IMR-90 (cell line): ENCODE data around the gene BTAF1. TPM values are rescaled to one million over a fixed set of nuclear protein-coding genes. Genes with fewer than 3 reads are reported as not detected.

Experiments used
- ATAC-seq: fragments of 200-7000 bp; cut with Tn5 transposase; 2 replicates; pipeline ENCODE4 v1.9.1; 2020; ENCODE audit warnings: low read depth, mild to moderate bottlenecking, moderate library complexity
- BruUV-seq: library from RNA; stranded (reverse); fragments of 400-500 nt; replicated peaks from 2 replicates; lab custom pipeline; 2021; lab: Mats Ljungman, UMichigan
- CTCF ChIA-PET: fragments of 300-600 bp; formaldehyde crosslinking; extraction: SDS; loops from one replicate; lab custom pipeline; 2021; ENCODE audit warnings: antibody characterized with exemption; lab: Yijun Ruan, JAX
- POLR2A ChIA-PET: fragments of 300-600 bp; sonication (Branson Sonifier 250); formaldehyde crosslinking; loops from one replicate; lab custom pipeline; 2022; ENCODE audit warnings: antibody characterized with exemption; ENCODE audit not compliant: unreplicated experiment; lab: Charles Lee
- DNase-seq: peaks from one replicate; pipeline ENCODE4 v3.0.0; 2013
- H2AFZ ChIP-seq: replicated peaks from 2 replicates; pipeline ENCODE3; 2013; ENCODE audit warnings: low read length, mild to moderate bottlenecking; ENCODE audit not compliant: poor library complexity
- H2AK5ac ChIP-seq: 2 replicates; pipeline ENCODE4 v1.6.1; 2013; ENCODE audit warnings: low read depth, low read length, inconsistent platforms
- H2AK9ac ChIP-seq: replicated peaks from 2 replicates; pipeline ENCODE3; 2013; ENCODE audit warnings: mild to moderate bottlenecking, low read depth, low read length, moderate library complexity; ENCODE audit not compliant: poor library complexity
- H2BK120ac ChIP-seq: 2 replicates; pipeline ENCODE4 v1.6.1; 2013; ENCODE audit warnings: low read depth, low read length, inconsistent platforms
- H2BK15ac ChIP-seq: 3 replicates; pipeline ENCODE4 v1.6.1; 2013; ENCODE audit warnings: low read depth, low read length, inconsistent platforms
- H2BK20ac ChIP-seq: 2 replicates; pipeline ENCODE4 v1.6.1; 2013; ENCODE audit warnings: low read depth, mild to moderate bottlenecking, inconsistent platforms, low read length, moderate library complexity
- H2BK5ac ChIP-seq: 2 replicates; pipeline ENCODE4 v1.6.1; 2013; ENCODE audit warnings: mild to moderate bottlenecking, low read depth, low read length, inconsistent platforms; ENCODE audit not compliant: poor library complexity, severe bottlenecking
- H3K14ac ChIP-seq: replicated peaks from 2 replicates; pipeline ENCODE4 v1.6.1; 2013; ENCODE audit warnings: low read depth, low read length, inconsistent platforms
- H3K18ac ChIP-seq: 2 replicates; pipeline ENCODE4 v1.6.1; 2013; ENCODE audit warnings: low read depth, low read length, control low read depth
- H3K23ac ChIP-seq: 2 replicates; pipeline ENCODE4 v1.6.1; 2013; ENCODE audit warnings: low read depth, low read length, inconsistent platforms
- H3K27ac ChIP-seq: 2 replicates; pipeline ENCODE4 v1.5.1; 2013; ENCODE audit warnings: mild to moderate bottlenecking, control low read depth, low read length; ENCODE audit not compliant: insufficient read depth
- H3K27me3 ChIP-seq: 2 replicates; pipeline ENCODE4 v1.6.1; 2013; ENCODE audit warnings: low read length; ENCODE audit not compliant: control insufficient read depth, insufficient read depth
- H3K36me3 ChIP-seq: 2 replicates; pipeline ENCODE4 v1.6.1; 2013; ENCODE audit warnings: low read length, mixed read lengths; ENCODE audit not compliant: control insufficient read depth, insufficient read depth
- H3K4ac ChIP-seq: 2 replicates; pipeline ENCODE4 v1.6.1; 2013; ENCODE audit warnings: low read depth, low read length, inconsistent platforms
- H3K4me1 ChIP-seq: 2 replicates; pipeline ENCODE4 v1.6.1; 2013; ENCODE audit warnings: low read length, mixed read lengths; ENCODE audit not compliant: control insufficient read depth, insufficient read depth
- H3K4me2 ChIP-seq: 2 replicates; pipeline ENCODE4 v1.6.1; 2013; ENCODE audit warnings: low read depth, mild to moderate bottlenecking, control low read depth, low read length, moderate library complexity
- H3K4me3 ChIP-seq: 2 replicates; pipeline ENCODE4 v1.5.1; 2013; ENCODE audit warnings: low read depth, mild to moderate bottlenecking, control low read depth, low read length, moderate library complexity; ENCODE audit not compliant: insufficient read depth
- H3K56ac ChIP-seq: 2 replicates; pipeline ENCODE4 v1.6.1; 2013; ENCODE audit warnings: low read length, inconsistent platforms; ENCODE audit not compliant: insufficient read depth; ENCODE audit errors: extremely low read depth
- H3K79me1 ChIP-seq, 2 experiments: 2 replicates each; pipeline ENCODE4 v1.6.1; 2013; ENCODE audit warnings: low read length in 2 of 2, inconsistent platforms in 1 of 2, low read depth in 1 of 2
- H3K9ac ChIP-seq: 2 replicates; pipeline ENCODE4 v1.6.1; 2013; ENCODE audit warnings: low read depth, low read length, control low read depth
- H3K9me1 ChIP-seq: 2 replicates; pipeline ENCODE4 v1.6.1; 2013; ENCODE audit warnings: low read length, inconsistent platforms; ENCODE audit not compliant: insufficient read depth
- H3K9me3 ChIP-seq: 2 replicates; pipeline ENCODE4 v1.6.1; 2013; ENCODE audit warnings: low read length; ENCODE audit not compliant: control insufficient read depth, insufficient read depth
- H4K20me1 ChIP-seq: 2 replicates; pipeline ENCODE4 v1.6.1; 2013; ENCODE audit warnings: low read length, inconsistent platforms; ENCODE audit not compliant: insufficient read depth
- H4K5ac ChIP-seq: 2 replicates; pipeline ENCODE4 v1.6.1; 2013; ENCODE audit warnings: mild to moderate bottlenecking, low read depth, low read length, control low read depth
- H4K8ac ChIP-seq, 2 experiments: 2 replicates each; pipeline ENCODE4 v1.6.1; 2013; ENCODE audit warnings: low read depth in 2 of 2, low read length in 2 of 2, control low read depth in 1 of 2, inconsistent platforms in 1 of 2
- H4K91ac ChIP-seq: 2 replicates; pipeline ENCODE4 v1.6.1; 2013; ENCODE audit warnings: low read depth, low read length, inconsistent platforms; ENCODE audit not compliant: insufficient read depth
- BHLHE40 ChIP-seq: fragments of 150-350 bp; IDR thresholded peaks from 2 replicates; pipeline ENCODE4 v1.6.1; 2016; ENCODE audit warnings: mild to moderate bottlenecking, low read depth, low read length
- CEBPB ChIP-seq: IDR thresholded peaks from 2 replicates; pipeline ENCODE4 v1.6.1; 2012; ENCODE audit warnings: low read depth, low read length, improper control_type of control experiment
- CHD1 ChIP-seq: IDR thresholded peaks from 2 replicates; pipeline ENCODE4 v1.6.1; 2012; ENCODE audit warnings: low read depth, low read length, improper control_type of control experiment
- FOS ChIP-seq: fragments of 150-350 bp; IDR thresholded peaks from 2 replicates; pipeline ENCODE4 v1.6.1; 2016; ENCODE audit warnings: low read depth, low read length
- MAZ ChIP-seq: IDR thresholded peaks from 2 replicates; pipeline ENCODE4 v1.6.1; 2012; ENCODE audit warnings: low read depth, mild to moderate bottlenecking, low read length, improper control_type of control experiment, moderate library complexity, borderline replicate concordance
- NFE2L2 ChIP-seq: fragments of 150-350 bp; IDR thresholded peaks from 2 replicates; pipeline ENCODE4 v1.6.1; 2016; ENCODE audit warnings: low read depth, mild to moderate bottlenecking, low read length
- RCOR1 ChIP-seq: IDR thresholded peaks from 2 replicates; pipeline ENCODE4 v1.6.1; 2012; ENCODE audit warnings: mild to moderate bottlenecking, low read length, improper control_type of control experiment; ENCODE audit not compliant: insufficient replicate concordance
- RFX5 ChIP-seq: IDR thresholded peaks from 2 replicates; pipeline ENCODE4 v1.8.0; 2012; ENCODE audit warnings: low read depth, mild to moderate bottlenecking, low read length, moderate library complexity
- SMC3 ChIP-seq: fragments of 150-350 bp; IDR thresholded peaks from 2 replicates; pipeline ENCODE4 v1.6.1; 2016; ENCODE audit warnings: low read depth, mild to moderate bottlenecking, antibody characterized with exemption, low read length, moderate library complexity
- WGBS, 2 experiments: methylation state at CpG; one replicate each; pipeline versions ENCODE4 v1.1.5 to v1.1.7; 2013; ENCODE audit warnings: missing lambda C conversion rate in 2 of 2; ENCODE audit not compliant: insufficient read length in 1 of 2; ENCODE audit errors: extremely low coverage in 2 of 2; 5-methylcytosine and 5-hydroxymethylcytosine counted together
- dilution Hi-C: fragments of 300-500 bp; cut with HindIII; formaldehyde crosslinking; loops from one replicate; pipeline ENCODE4 v1.14.3; 2018; ENCODE audit warnings: low sequenced_read_pairs; ENCODE audit not compliant: unreplicated experiment
- in situ Hi-C: fragments of 300-500 bp; cut with MboI; formaldehyde crosslinking; loops from 3 replicates; pipeline ENCODE4 v1.14.3; 2019; ENCODE audit warnings: low sequenced_read_pairs, inconsistent platforms, mixed read lengths
- intact Hi-C: fragments of 100-400 bp; cut with micrococcal nuclease; formaldehyde crosslinking; loops from 2 replicates; pipeline ENCODE4 v1.10.0; 2022
- polyA plus RNA-seq, 3 experiments: library from polyadenylated mRNA; depleted of rRNA; stranded (reverse); fragments of >200 nt; gene quantifications; 2 replicates each; pipeline ENCODE4 v1.2.3, GENCODE V29; 2012; ENCODE audit warnings: low replicate concordance in 1 of 3
- total RNA-seq: library from RNA; depleted of rRNA; stranded (reverse); fragments of >200 nt; gene quantifications from 2 replicates; pipeline ENCODE4 v1.2.3, GENCODE V29; 2012
- TF ChIP-seq, protein P1 (sequence below): fragments of 150-350 bp; IDR thresholded peaks from 2 replicates; pipeline ENCODE4 v1.6.1; 2016; ENCODE audit warnings: low read depth, mild to moderate bottlenecking, low read length, moderate library complexity, borderline replicate concordance
- TF ChIP-seq, protein P2 (sequence below): conservative IDR thresholded peaks from 2 replicates; pipeline ENCODE4 v1.5.1; 2012; ENCODE audit warnings: mild to moderate bottlenecking, low read depth, low read length, improper control_type of control experiment

Gene BTAF1
- total and polyA plus RNA-seq, 2 of the 4 experiments (the other 2 are of a cell fraction) = 15.0 to 42.3 TPM

GRCh38 chr10:91901784-91902677 is 21.5 kb upstream of the BTAF1 start:
- Histone ChIP-seq H2BK120ac (peak overlapping the region; percentile 22; the same call in 1 of the 2 replicates), H2BK5ac (peak overlapping the region; percentile 30), H3K4me1 (peaks cover 2% of the 10 kb centered on the region), H4K91ac (no peak overlapping the region; the same call in 1 of the 2 replicates), H3K4me3 (no peak overlapping the region), H3K36me3 (no peaks in the 10 kb centered on the region), H4K8ac (peak overlapping the region in 1 of 2 experiments; percentile 32; a peak in 2 of 4 replicates), H2BK15ac (0 out of 3 replicates have a peak overlapping the region, but pooled peaks have one; percentile 15), H3K23ac (no peak overlapping the region), H3K27ac (peak overlapping the region; percentile 33; the same call in 1 of the 2 replicates), H3K14ac (no peak overlapping the region), H2AK9ac (no peak overlapping the region), H3K56ac (no peak overlapping the region), H3K9ac (no peak overlapping the region), H2AK5ac (no peak overlapping the region), H3K9me1 (no peaks in the 10 kb centered on the region), H3K79me1 (peaks cover 0 to under 1% of the 10 kb centered on the region in 2 experiments; a peak in 1 of 4 replicates), H3K18ac (peak overlapping the region; percentile 54; the same call in 1 of the 2 replicates), H4K20me1 (no peaks in the 10 kb centered on the region), H3K9me3 (no peaks in the 10 kb centered on the region), H4K5ac (no peak overlapping the region), H3K4ac (peak overlapping the region; percentile 30; the same call in 1 of the 2 replicates), H3K27me3 (no peaks in the 10 kb centered on the region), H2BK20ac (peak overlapping the region; percentile 47; the same call in 1 of the 2 replicates), H3K4me2 (peak overlapping the region; percentile 31; the same call in 1 of the 2 replicates), H2AFZ (no peak overlapping the region)
- in situ Hi-C loops = loop anchor here (25.0 kb wide), 2 partner anchors 515 to 990 kb away; partner anchors contain the start of gene ANKRD1
- dilution Hi-C loops = no loop called here
- ChIA-PET CTCF (no interaction called here), POLR2A (no interaction called here)
- DNase-seq (peak; percentile 97), ATAC-seq (peak; percentile 96)
- WGBS, 2 experiments = no CpG with 5 or more reads among the region's 2 CpGs
- intact Hi-C loops = no loop called here
- no TSS peak for BruUV-seq
- peak; percentile 71; the same call in 1 of the 2 replicates for TF ChIP-seq BHLHE40
- no peak for TF ChIP-seq SMC3
- no peak for TF ChIP-seq NFE2L2
- TF ChIP-seq CEBPB = peak; percentile 98
- TF ChIP-seq CHD1 = no peak
- TF ChIP-seq RFX5 = no peak
- TF ChIP-seq, protein P1, sequence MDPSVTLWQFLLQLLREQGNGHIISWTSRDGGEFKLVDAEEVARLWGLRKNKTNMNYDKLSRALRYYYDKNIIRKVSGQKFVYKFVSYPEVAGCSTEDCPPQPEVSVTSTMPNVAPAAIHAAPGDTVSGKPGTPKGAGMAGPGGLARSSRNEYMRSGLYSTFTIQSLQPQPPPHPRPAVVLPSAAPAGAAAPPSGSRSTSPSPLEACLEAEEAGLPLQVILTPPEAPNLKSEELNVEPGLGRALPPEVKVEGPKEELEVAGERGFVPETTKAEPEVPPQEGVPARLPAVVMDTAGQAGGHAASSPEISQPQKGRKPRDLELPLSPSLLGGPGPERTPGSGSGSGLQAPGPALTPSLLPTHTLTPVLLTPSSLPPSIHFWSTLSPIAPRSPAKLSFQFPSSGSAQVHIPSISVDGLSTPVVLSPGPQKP = no peak
- TF ChIP-seq, protein P2, sequence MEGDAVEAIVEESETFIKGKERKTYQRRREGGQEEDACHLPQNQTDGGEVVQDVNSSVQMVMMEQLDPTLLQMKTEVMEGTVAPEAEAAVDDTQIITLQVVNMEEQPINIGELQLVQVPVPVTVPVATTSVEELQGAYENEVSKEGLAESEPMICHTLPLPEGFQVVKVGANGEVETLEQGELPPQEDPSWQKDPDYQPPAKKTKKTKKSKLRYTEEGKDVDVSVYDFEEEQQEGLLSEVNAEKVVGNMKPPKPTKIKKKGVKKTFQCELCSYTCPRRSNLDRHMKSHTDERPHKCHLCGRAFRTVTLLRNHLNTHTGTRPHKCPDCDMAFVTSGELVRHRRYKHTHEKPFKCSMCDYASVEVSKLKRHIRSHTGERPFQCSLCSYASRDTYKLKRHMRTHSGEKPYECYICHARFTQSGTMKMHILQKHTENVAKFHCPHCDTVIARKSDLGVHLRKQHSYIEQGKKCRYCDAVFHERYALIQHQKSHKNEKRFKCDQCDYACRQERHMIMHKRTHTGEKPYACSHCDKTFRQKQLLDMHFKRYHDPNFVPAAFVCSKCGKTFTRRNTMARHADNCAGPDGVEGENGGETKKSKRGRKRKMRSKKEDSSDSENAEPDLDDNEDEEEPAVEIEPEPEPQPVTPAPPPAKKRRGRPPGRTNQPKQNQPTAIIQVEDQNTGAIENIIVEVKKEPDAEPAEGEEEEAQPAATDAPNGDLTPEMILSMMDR = no peak
- peak; percentile 11 for TF ChIP-seq RCOR1
- TF ChIP-seq FOS = peak; percentile 100
- no peak for TF ChIP-seq MAZ
